H1 (cell line): ENCODE results near the gene ASPDH. TPM values are rescaled to one million over a fixed set of nuclear protein-coding genes. Genes with fewer than 3 reads are reported as not detected.

Source experiments
- CTCF ChIA-PET: fragments of 300-600 bp; sonication (Branson Sonifier 250); formaldehyde crosslinking; loops from one replicate; lab custom pipeline; 2021; ENCODE audit not compliant: partially characterized antibody; lab: Charles Lee
- POLR2A ChIA-PET: fragments of 300-600 bp; sonication (Branson Sonifier 250); formaldehyde crosslinking; loops from one replicate; lab custom pipeline; 2021; ENCODE audit warnings: inconsistent platforms; ENCODE audit not compliant: partially characterized antibody; lab: Charles Lee
- DNase-seq, 2 experiments: peaks; one replicate each; pipeline versions ENCODE4 v3.0.0 to v3.0.0-alpha.2; 2010 to 2022; ENCODE audit warnings: low spot score in 2 of 2, low read depth in 1 of 2, mixed read lengths in 1 of 2
- FAIRE-seq: peaks from 2 replicates; lab custom pipeline; 2011; peaks lifted over from hg19 to GRCh38; lab: Jason Lieb, UNC
- H2AFZ ChIP-seq: 2 replicates; pipeline ENCODE4 v1.8.1; 2012; ENCODE audit warnings: low read length, inconsistent platforms
- H2AK5ac ChIP-seq: 2 replicates; pipeline ENCODE4 v1.6.1; 2013; ENCODE audit warnings: low read depth, low read length
- H2BK120ac ChIP-seq: replicated peaks from 2 replicates; pipeline ENCODE3; 2013; ENCODE audit warnings: low read depth, low read length, inconsistent platforms
- H2BK12ac ChIP-seq: 2 replicates; pipeline ENCODE4 v1.6.1; 2013; ENCODE audit warnings: low read depth, low read length
- H2BK15ac ChIP-seq: 2 replicates; pipeline ENCODE4 v1.6.1; 2013; ENCODE audit warnings: low read length
- H2BK20ac ChIP-seq: 2 replicates; pipeline ENCODE4 v1.6.1; 2013; ENCODE audit warnings: low read length
- H2BK5ac ChIP-seq: 2 replicates; pipeline ENCODE4 v1.6.1; 2013; ENCODE audit warnings: low read depth, low read length
- H3K14ac ChIP-seq: 2 replicates; pipeline ENCODE4 v1.6.1; 2013; ENCODE audit warnings: inconsistent platforms; ENCODE audit not compliant: insufficient read length
- H3K18ac ChIP-seq: 2 replicates; pipeline ENCODE4 v1.6.1; 2013; ENCODE audit warnings: low read length; ENCODE audit errors: extremely low read depth
- H3K23ac ChIP-seq: 2 replicates; pipeline ENCODE4 v1.6.1; 2013; ENCODE audit warnings: inconsistent platforms; ENCODE audit not compliant: insufficient read length
- H3K23me2 ChIP-seq: 2 replicates; pipeline ENCODE4 v1.6.1; 2013; ENCODE audit warnings: low read depth, low read length
- H3K27ac ChIP-seq: 2 replicates; pipeline ENCODE4 v1.6.1; 2011; ENCODE audit warnings: low read depth, low read length, inconsistent platforms
- H3K27me3 ChIP-seq, 4 experiments: replicated peaks in 1 of 4; 1 replicate in 1 of 4; 2 replicates in 3 of 4; pipeline versions ENCODE4 v1.6.1 to v1.8.1; 2011 to 2013; ENCODE audit warnings: low read length in 3 of 4, mild to moderate bottlenecking in 3 of 4, inconsistent platforms in 2 of 4, mixed read lengths in 2 of 4, moderate library complexity in 1 of 4; ENCODE audit not compliant: control insufficient read depth in 3 of 4, insufficient read depth in 3 of 4; ENCODE audit errors: extremely low read depth in 1 of 4
- H3K36me3 ChIP-seq, 4 experiments: 2 replicates each; pipeline versions ENCODE4 v1.6.1 to v1.8.1; 2011 to 2013; ENCODE audit warnings: mild to moderate bottlenecking in 4 of 4, low read length in 3 of 4, moderate library complexity in 2 of 4, control low read depth in 1 of 4, inconsistent platforms in 1 of 4; ENCODE audit not compliant: insufficient read depth in 4 of 4, control insufficient read depth in 2 of 4
- H3K4ac ChIP-seq: replicated peaks from 2 replicates; pipeline ENCODE3; 2013; ENCODE audit warnings: low read length, low read depth, mixed read lengths, inconsistent platforms; ENCODE audit not compliant: insufficient read length
- H3K4me1 ChIP-seq, 4 experiments: replicated peaks in 1 of 4; 1 replicate in 1 of 4; 2 replicates in 3 of 4; pipeline versions ENCODE4 v1.6.1 to v1.8.1; 2011 to 2013; ENCODE audit warnings: low read length in 3 of 4, inconsistent platforms in 2 of 4, mixed read lengths in 1 of 4; ENCODE audit not compliant: insufficient read depth in 4 of 4, control insufficient read depth in 3 of 4
- H3K4me2 ChIP-seq, 2 experiments: 2 replicates each; pipeline versions ENCODE4 v1.6.1 to v1.8.1; 2011 to 2013; ENCODE audit warnings: low read depth in 2 of 2, low read length in 2 of 2, control low read depth in 1 of 2, inconsistent platforms in 1 of 2, mild to moderate bottlenecking in 1 of 2; ENCODE audit not compliant: insufficient read depth in 1 of 2
- H3K4me3 ChIP-seq, 4 experiments: fragments of 200-600, 300-600 bp in 1 of 4; sonication (generic), shearing (Covaris generic), sonication (Bioruptor Twin) in 1 of 4; 2 replicates each; pipeline versions ENCODE4 v1.5.1 to v1.8.1; 2011 to 2016; ENCODE audit warnings: low read length in 4 of 4, low read depth in 3 of 4, control low read depth in 2 of 4, inconsistent platforms in 2 of 4, mild to moderate bottlenecking in 2 of 4, mixed read lengths in 1 of 4, moderate library complexity in 1 of 4; ENCODE audit not compliant: insufficient read depth in 2 of 4; ENCODE audit errors: extremely low read depth in 1 of 4
- H3K56ac ChIP-seq: replicated peaks from 2 replicates; pipeline ENCODE3; 2013; ENCODE audit warnings: low read depth, mild to moderate bottlenecking, mixed read lengths, low read length, inconsistent platforms; ENCODE audit not compliant: insufficient read length
- H3K79me1 ChIP-seq: 2 replicates; pipeline ENCODE4 v1.6.1; 2013; ENCODE audit warnings: low read depth, low read length, control low read depth
- H3K79me2 ChIP-seq, 2 experiments: 2 replicates each; pipeline versions ENCODE4 v1.6.1 to v1.8.1; 2012 to 2013; ENCODE audit warnings: low read length in 2 of 2, mild to moderate bottlenecking in 2 of 2, inconsistent platforms in 1 of 2; ENCODE audit not compliant: insufficient read depth in 2 of 2, control insufficient read depth in 1 of 2
- H3K9ac ChIP-seq, 4 experiments: replicated peaks in 1 of 4; 1 replicate in 1 of 4; 2 replicates in 3 of 4; pipeline versions ENCODE4 v1.6.1 to v1.8.1; 2011 to 2013; ENCODE audit warnings: low read depth in 3 of 4, low read length in 3 of 4, control low read depth in 2 of 4, mild to moderate bottlenecking in 2 of 4, moderate library complexity in 2 of 4, inconsistent platforms in 1 of 4; ENCODE audit errors: extremely low read depth in 1 of 4
- H3K9me3 ChIP-seq, 2 experiments: 2 replicates each; pipeline versions ENCODE4 v1.6.1 to v1.8.1; 2012 to 2013; ENCODE audit warnings: mild to moderate bottlenecking in 2 of 2, moderate library complexity in 2 of 2, control low read depth in 1 of 2, inconsistent platforms in 1 of 2, low read depth in 1 of 2, low read length in 1 of 2, mixed read lengths in 1 of 2; ENCODE audit not compliant: insufficient read depth in 2 of 2
- H4K20me1 ChIP-seq, 2 experiments: replicated peaks in 1 of 2; 2 replicates each; pipeline versions ENCODE3 to v1.8.1; 2011 to 2013; ENCODE audit warnings: inconsistent platforms in 2 of 2, low read length in 2 of 2, mild to moderate bottlenecking in 1 of 2; ENCODE audit not compliant: insufficient read depth in 2 of 2, control insufficient read depth in 1 of 2
- H4K5ac ChIP-seq: 2 replicates; pipeline ENCODE4 v1.6.1; 2013; ENCODE audit warnings: low read length, low read depth, mixed read lengths, inconsistent platforms; ENCODE audit not compliant: insufficient read length
- H4K8ac ChIP-seq: 2 replicates; pipeline ENCODE4 v1.8.0; 2013; ENCODE audit warnings: mild to moderate bottlenecking, moderate library complexity, low read length, inconsistent platforms; ENCODE audit not compliant: insufficient read depth; ENCODE audit errors: extremely low read depth
- H4K91ac ChIP-seq: replicated peaks from 2 replicates; pipeline ENCODE3; 2013; ENCODE audit warnings: low read length, mixed read lengths, inconsistent platforms; ENCODE audit not compliant: insufficient read length
- BACH1 ChIP-seq: IDR thresholded peaks from 2 replicates; pipeline ENCODE4 v1.6.1; 2012; ENCODE audit warnings: low read length, improper control_type of control experiment
- EZH2 ChIP-seq: fragments of 200-600 bp; sonication (generic); IDR thresholded peaks from 2 replicates; pipeline ENCODE4 v1.7.1; 2012; ENCODE audit warnings: low read depth, mild to moderate bottlenecking, moderate library complexity, low read length, inconsistent platforms; ENCODE audit not compliant: severe bottlenecking
- KDM1A ChIP-seq: fragments of 200-600, 300-600 bp; sonication (generic); IDR thresholded peaks from 2 replicates; pipeline ENCODE4 v1.7.1; 2016; ENCODE audit warnings: mild to moderate bottlenecking, low read length, borderline replicate concordance
- POU5F1 ChIP-seq: IDR thresholded peaks from 2 replicates; pipeline ENCODE4 v1.6.1; 2011; ENCODE audit warnings: low read depth, mild to moderate bottlenecking, low read length, moderate library complexity
- YY1 ChIP-seq: IDR thresholded peaks from 2 replicates; pipeline ENCODE4 v1.6.1; 2011; ENCODE audit warnings: low read depth, mild to moderate bottlenecking, low read length
- ZNF274 ChIP-seq: IDR thresholded peaks from 2 replicates; pipeline ENCODE4 v1.7.0; 2012; ENCODE audit warnings: low read length, borderline replicate concordance; ENCODE audit errors: extremely low read depth
- WGBS, 2 experiments: shearing (Covaris generic) in 1 of 2; methylation state at CpG; one replicate each; pipeline versions ENCODE4 v1.1.6 to v1.1.7; 2013 to 2015; ENCODE audit warnings: low lambda C conversion rate in 2 of 2, mixed read lengths in 2 of 2, inconsistent platforms in 1 of 2, low coverage in 1 of 2, missing lambda C conversion rate in 1 of 2; ENCODE audit not compliant: insufficient replicate concordance in 2 of 2, insufficient coverage in 1 of 2, insufficient read length in 1 of 2; ENCODE audit errors: extremely low coverage in 1 of 2, missing lambda C conversion rate in 1 of 2; 5-methylcytosine and 5-hydroxymethylcytosine counted together
- polyA plus RNA-seq, 7 experiments: library from polyadenylated mRNA; depleted of rRNA in 3 of 7; stranded (reverse) in 5 of 7; unstranded in 2 of 7; fragments of >200 nt in 5 of 7; fragments of 200-250 nt in 2 of 7; gene quantifications; 1 replicate in 5 of 7; 2 replicates in 1 of 7; 4 replicates in 1 of 7; pipeline versions ENCODE4 v1.2.1 to v1.2.3, GENCODE V29; 2011 to 2013; ENCODE audit warnings: missing spikeins in 2 of 7, mixed read lengths in 2 of 7
- total RNA-seq: library from RNA; stranded (reverse); fragmentation: NEBNext Ultra II Directional; extraction: Animal tissue kit (Norgen Biotek cat#: 25700); gene quantifications from 2 replicates; pipeline ENCODE4 v1.2.1, GENCODE V29; 2021
- TF ChIP-seq, protein P1 (sequence below): IDR thresholded peaks from 2 replicates; pipeline ENCODE4 v1.6.1; 2012; ENCODE audit warnings: low read length, inconsistent platforms

The ASPDH gene
- total and polyA plus RNA-seq, 2 of the 8 experiments (the other 6 are each of a cell fraction or from before 2014, with no cell fraction given), result not detected

DNA sequence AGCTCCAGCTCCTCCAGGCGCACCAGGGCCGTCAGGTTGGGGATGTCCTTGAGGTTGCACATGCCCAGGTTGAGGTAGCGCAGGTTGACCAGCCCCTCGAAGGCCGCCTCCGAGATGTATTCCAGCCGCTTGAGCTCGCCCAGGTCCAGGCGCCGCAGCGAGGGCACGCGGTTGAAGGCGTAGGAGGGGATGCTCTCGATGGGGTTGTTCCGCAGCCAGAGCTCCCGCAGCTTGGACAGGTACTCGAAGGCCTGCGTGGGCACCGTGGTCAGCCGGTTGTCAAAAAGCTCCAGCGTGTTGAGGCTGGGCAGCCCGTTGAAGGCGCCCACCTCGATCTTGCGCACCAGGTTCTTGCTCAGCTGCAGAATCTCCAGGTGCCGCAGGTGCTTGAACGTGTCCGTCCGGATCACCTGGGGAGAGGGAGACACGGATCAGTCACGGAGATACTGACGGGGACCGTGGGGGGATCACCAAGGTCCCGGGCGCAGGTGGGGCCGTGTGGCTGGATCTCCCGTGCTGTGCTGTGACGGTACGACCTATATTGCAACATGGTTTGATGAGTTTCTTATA lies 5.4 kb upstream of the ASPDH start:
- Histone ChIP-seq H4K5ac (no peak overlapping the region), H3K79me1 (no peaks in the 10 kb centered on the region), H3K9ac (no peak overlapping the region), H3K4ac (no peak overlapping the region), H3K4me3 (no peak overlapping the region), H3K9me3 (no peaks in the 10 kb centered on the region; a peak in 1 of 4 replicates), H3K14ac (no peak overlapping the region), H2BK12ac (no peak overlapping the region), H3K18ac (no peak overlapping the region), H3K23ac (no peak overlapping the region), H2BK15ac (no peak overlapping the region), H3K79me2 (no peaks in the 10 kb centered on the region), H3K4me2 (no peak overlapping the region), H3K36me3 (peaks cover 0 to 19% (median 0%) of the 10 kb centered on the region in 4 experiments; a peak in 2 of 8 replicates), H3K4me1 (peaks cover 0 to 3% (median 0%) of the 10 kb centered on the region in 4 experiments; a peak in 1 of 7 replicates), H3K23me2 (no peaks in the 10 kb centered on the region), H4K8ac (no peak overlapping the region), H2BK120ac (no peak overlapping the region), H4K20me1 (peaks cover 0 to 9% of the 10 kb centered on the region in 2 experiments), H2BK20ac (no peak overlapping the region), H2AFZ (no peak overlapping the region), H3K27me3 (peaks cover 0 to 5% (median 2%) of the 10 kb centered on the region in 4 experiments; a peak in 5 of 7 replicates), H2BK5ac (no peak overlapping the region), H2AK5ac (peak overlapping the region; percentile 53; the same call in 1 of the 2 replicates), H3K56ac (no peak overlapping the region), H4K91ac (no peak overlapping the region), H3K27ac (no peak overlapping the region)
- CTCF ChIA-PET, result interaction anchor here (0.6 to 19.3 kb wide), 27 partner anchors 9 to 260 kb away, joined by 3 to 206 read pairs (median 4); partner anchors contain the start of gene SPIB
- no peak for DNase-seq
- FAIRE-seq, result no peak
- TF ChIP-seq ZNF274 (no peak), KDM1A (no peak), BACH1 (no peak), YY1 (no peak), POU5F1 (no peak), EZH2 (no peak)
- TF ChIP-seq, protein P1, sequence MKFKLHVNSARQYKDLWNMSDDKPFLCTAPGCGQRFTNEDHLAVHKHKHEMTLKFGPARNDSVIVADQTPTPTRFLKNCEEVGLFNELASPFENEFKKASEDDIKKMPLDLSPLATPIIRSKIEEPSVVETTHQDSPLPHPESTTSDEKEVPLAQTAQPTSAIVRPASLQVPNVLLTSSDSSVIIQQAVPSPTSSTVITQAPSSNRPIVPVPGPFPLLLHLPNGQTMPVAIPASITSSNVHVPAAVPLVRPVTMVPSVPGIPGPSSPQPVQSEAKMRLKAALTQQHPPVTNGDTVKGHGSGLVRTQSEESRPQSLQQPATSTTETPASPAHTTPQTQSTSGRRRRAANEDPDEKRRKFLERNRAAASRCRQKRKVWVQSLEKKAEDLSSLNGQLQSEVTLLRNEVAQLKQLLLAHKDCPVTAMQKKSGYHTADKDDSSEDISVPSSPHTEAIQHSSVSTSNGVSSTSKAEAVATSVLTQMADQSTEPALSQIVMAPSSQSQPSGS, result no peak
- POLR2A ChIA-PET, result interaction anchor here (1.5 kb wide), 1 partner anchor 34 kb away, joined by 3 read pairs; no protein-coding TSS in a partner anchor
- 94% methylated on average over 40 of the region's 40 CpGs; no CpG with 5 or more reads in 1 of the 2 experiments for WGBS, 2 experiments
